Prostate gland (tissue), 2 donors: ENCODE results near the gene XXYLT1.

Source experiments
- CTCF ChIP-seq, 4 experiments: fragments of 200-600 bp in 2 of 4; fragments of 450-650 bp in 2 of 4; sonication (generic) in 2 of 4; IDR thresholded peaks; 1 replicate in 3 of 4; 2 replicates in 1 of 4; pipeline ENCODE4 v1.5.1; 2016 to 2019; ENCODE audit warnings: antibody characterized with exemption in 4 of 4, mild to moderate bottlenecking in 2 of 4, moderate library complexity in 2 of 4
- POLR2A ChIP-seq: fragments of 450-650 bp; IDR thresholded peaks from one replicate; pipeline ENCODE4 v1.6.1; 2016; ENCODE audit warnings: antibody characterized with exemption, mild to moderate bottlenecking

GRCh38 chr3:195034541-195034940 lies 236.4 kb downstream of the XXYLT1 start:
- TF ChIP-seq CTCF (IDR thresholded peaks at IDR 0.05): no peak
- no peak for TF ChIP-seq POLR2A
